Right lobe of liver (tissue), 6 donors: Measurements from ENCODE around the gene IL20RA. TPM values are rescaled to one million over a fixed set of nuclear protein-coding genes. Genes with fewer than 3 reads are reported as not detected.
A peak's percentile ranks its signal among the peaks of the same experiment; 100 is the strongest.

Source experiments
- ATAC-seq, 4 donors: fragments of 200-7000 bp; cut with Tn5 transposase; one replicate each; pipeline ENCODE4 v1.9.1; 2020; ENCODE audit warnings: mild to moderate bottlenecking in 4 of 4, moderate library complexity in 4 of 4
- DNase-seq, 3 donors: peaks; one replicate each; pipeline ENCODE4 v3.0.0-alpha.2; 2020
- H3K27ac ChIP-seq, 3 donors: fragments of 200-600 bp; one replicate each; pipeline ENCODE4 v1.8.0; 2022
- H3K27me3 ChIP-seq, 2 donors: fragments of 200-600 bp; one replicate each; pipeline ENCODE4 v1.8.0; 2022
- H3K36me3 ChIP-seq, 4 donors: fragments of 200-600 bp; sonication (generic) in 1 of 4; one replicate each; pipeline versions ENCODE4 v1.5.1 to v1.8.0; 2017 to 2022; ENCODE audit warnings: control low read depth in 1 of 4
- H3K4me1 ChIP-seq, 4 donors: fragments of 200-600 bp; sonication (generic) in 1 of 4; one replicate each; pipeline versions ENCODE4 v1.5.1 to v1.8.0; 2017 to 2022; ENCODE audit warnings: control low read depth in 1 of 4
- H3K4me3 ChIP-seq, 3 donors: fragments of 200-600 bp; one replicate each; pipeline ENCODE4 v1.8.0; 2022
- H3K9me3 ChIP-seq, 4 donors: fragments of 200-600 bp; sonication (generic) in 1 of 4; one replicate each; pipeline versions ENCODE4 v1.5.1 to v1.8.0; 2017 to 2022; ENCODE audit warnings: control low read depth in 1 of 4
- CTCF ChIP-seq, 4 donors: fragments of 200-600 bp in 3 of 4; fragments of 450-650 bp in 1 of 4; IDR thresholded peaks; one replicate each; pipeline versions ENCODE4 v1.5.1 to v1.8.0; 2016 to 2022; ENCODE audit warnings: antibody characterized with exemption in 4 of 4, mild to moderate bottlenecking in 2 of 4
- POLR2A ChIP-seq: fragments of 450-650 bp; IDR thresholded peaks from one replicate; pipeline ENCODE4 v1.6.1; 2017; ENCODE audit warnings: antibody characterized with exemption, mild to moderate bottlenecking
- WGBS: methylation state at CpG from one replicate; pipeline ENCODE4 v1.1.6; 2018; ENCODE audit warnings: low coverage, low lambda C conversion rate; ENCODE audit not compliant: insufficient coverage; ENCODE audit errors: missing lambda C conversion rate; 5-methylcytosine and 5-hydroxymethylcytosine counted together
- intact Hi-C, 2 donors: fragments of 100-400 bp; cut with DNase I; formaldehyde crosslinking; loops; one replicate each; pipeline versions ENCODE4 v1.11.2 to v1.14.1; 2022
- total RNA-seq, 6 experiments: library from RNA; depleted of rRNA in 2 of 6; stranded (reverse); fragments of >200 nt in 2 of 6; fragmentation: NEBNext Ultra II Directional in 3 of 6; extraction: Animal tissue kit (Norgen Biotek cat#: 25700) in 3 of 6; gene quantifications; one replicate each; pipeline versions ENCODE4 v1.1.0 to v1.2.4, GENCODE V29; 2016 to 2023
- donor health status: DM: no; HTN: yes; CAD: no.
- donor health status: DM: no; HTN: no; CAD: no.
- donor health status: DM: no; HTN: no; CAD: no.
- donor health status: DM: no; HTN: yes; CAD: no.
- donor health status: DM: no; HTN: yes; CAD: no.

IL20RA gene
- total RNA-seq, 6 experiments from 2014 or later, result 0.06 to 0.70 (median 0.12) TPM

DNA sequence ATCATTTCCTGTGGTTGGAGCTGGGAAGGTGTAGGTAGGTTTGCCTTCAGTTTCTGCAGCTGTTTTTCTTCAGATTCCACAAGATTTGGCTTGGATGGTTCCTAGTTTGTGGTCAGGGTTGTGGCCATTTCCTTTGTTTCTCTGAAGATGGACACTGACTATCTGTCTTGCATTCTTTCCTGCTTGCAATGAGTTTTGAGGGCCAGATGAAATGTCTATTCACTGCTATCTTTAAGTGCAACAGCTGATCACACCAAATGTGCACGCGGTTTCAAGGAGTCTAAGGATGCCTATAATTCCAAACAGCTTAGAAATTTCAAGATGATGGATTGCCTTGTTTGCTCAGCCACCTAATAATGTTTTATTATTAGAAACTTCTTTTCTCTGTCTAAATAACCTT lies 28.4 kb downstream of the IL20RA start:
- Histone ChIP-seq H3K4me1 (no peaks in the 10 kb centered on the region), H3K27me3 (peaks cover 0 to 39% of the 10 kb centered on the region in 2 donors), H3K4me3 (no peak overlapping the region), H3K27ac (no peak overlapping the region), H3K36me3 (no peaks in the 10 kb centered on the region), H3K9me3 (no peaks in the 10 kb centered on the region)
- ATAC-seq (no peak), DNase-seq (no peak)
- intact Hi-C loops, result no loop called here
- TF ChIP-seq POLR2A (no peak), CTCF (IDR thresholded peaks at IDR 0.05) (no peak)
- WGBS, result 56% methylated on average over 2 of the region's 2 CpGs

- peaks cover 0 to 35% of the 10 kb centered on the region in 2 donors for H3K27me3 ChIP-seq
- ATAC-seq (no peak), DNase-seq (no peak)
- TF ChIP-seq POLR2A, result no peak
- no peak for TF ChIP-seq CTCF (IDR thresholded peaks at IDR 0.05)
- no peaks in the 10 kb centered on the region for H3K36me3 ChIP-seq
- H3K4me3 ChIP-seq, result no peak overlapping the region
- 51% methylated on average over 4 of the region's 4 CpGs for WGBS
- no peaks in the 10 kb centered on the region for H3K4me1 ChIP-seq
- no peaks in the 10 kb centered on the region for H3K9me3 ChIP-seq
- intact Hi-C loops, result no loop called here
- no peak overlapping the region for H3K27ac ChIP-seq
Observed at GRCh38 chr6:137015943-137016342, 28.8 kb downstream of the IL20RA start.

GRCh38 chr6:137013738-137014602 lies 30.8 kb downstream of the IL20RA start:
- H3K9me3 ChIP-seq, result no peaks in the 10 kb centered on the region
- no peak overlapping the region for H3K27ac ChIP-seq
- H3K4me3 ChIP-seq, result no peak overlapping the region
- TF ChIP-seq CTCF (IDR thresholded peaks at IDR 0.05), result peak; percentile 41 to 55 (median 48)
- TF ChIP-seq POLR2A, result no peak
- DNase-seq (no peak), ATAC-seq (peak; percentile 44 to 68 (median 54))
- H3K27me3 ChIP-seq, result peaks cover 0 to 25% of the 10 kb centered on the region in 2 donors
- 21% methylated on average over 5 of the region's 5 CpGs for WGBS
- no peaks in the 10 kb centered on the region for H3K4me1 ChIP-seq
- H3K36me3 ChIP-seq, result no peaks in the 10 kb centered on the region
- intact Hi-C loops, result no loop called here

- intact Hi-C loops, result no loop called here
- H3K4me1 ChIP-seq, result no peaks in the 10 kb centered on the region
- peaks cover 0 to 25% of the 10 kb centered on the region in 2 donors for H3K27me3 ChIP-seq
- H3K27ac ChIP-seq, result no peak overlapping the region
- ATAC-seq (no peak), DNase-seq (no peak)
- no peak overlapping the region for H3K4me3 ChIP-seq
- H3K36me3 ChIP-seq, result no peaks in the 10 kb centered on the region
- WGBS, result 63% methylated on average over 1 of the region's 1 CpG
- no peaks in the 10 kb centered on the region for H3K9me3 ChIP-seq
- no peak for TF ChIP-seq POLR2A
- TF ChIP-seq CTCF (IDR thresholded peaks at IDR 0.05), result no peak
Observed at GRCh38 chr6:137013031-137013430, 31.7 kb downstream of the IL20RA start.
